CD4-positive, CD25-positive, alpha-beta regulatory T cell (primary cell): ENCODE measurements around the gene SEZ6. TPM values are rescaled to one million over a fixed set of nuclear protein-coding genes. Genes with fewer than 3 reads are reported as not detected.
A peak's percentile ranks its signal among the peaks of the same experiment; 100 is the strongest.

Source experiments
- ATAC-seq, 2 donors: fragments of 150-1000 bp; cut with Tn5 transposase; one replicate each; pipeline ENCODE4 v1.10.0; 2021; ENCODE audit warnings: low read depth in 2 of 2, moderate number of reproducible peaks in 2 of 2, moderate library complexity in 1 of 2
- DNase-seq, 3 donors: peaks; one replicate each; pipeline versions ENCODE4 v3.0.0 to v3.0.0-alpha.2; 2012 to 2022; ENCODE audit warnings: mixed read lengths in 1 of 3
- H3K27ac ChIP-seq: one replicate; pipeline ENCODE4 v1.7.0; 2013; ENCODE audit warnings: mild to moderate bottlenecking, low read length; ENCODE audit not compliant: insufficient read depth, poor library complexity, severe bottlenecking
- H3K27me3 ChIP-seq: one replicate; pipeline ENCODE4 v1.7.0; 2013; ENCODE audit warnings: low read length; ENCODE audit not compliant: control insufficient read depth, insufficient read depth
- H3K36me3 ChIP-seq: one replicate; pipeline ENCODE4 v1.7.0; 2013; ENCODE audit warnings: mild to moderate bottlenecking, low read length, moderate library complexity; ENCODE audit not compliant: control insufficient read depth, insufficient read depth
- H3K4me1 ChIP-seq: 2 replicates; pipeline ENCODE4 v1.7.0; 2013; ENCODE audit warnings: mild to moderate bottlenecking, low read length; ENCODE audit not compliant: insufficient read depth, control insufficient read depth, poor library complexity, severe bottlenecking
- H3K4me3 ChIP-seq: one replicate; pipeline ENCODE4 v1.7.0; 2013; ENCODE audit warnings: low read depth, mild to moderate bottlenecking, low read length, moderate library complexity
- H3K9me3 ChIP-seq, 2 experiments: 1 replicate in 1 of 2; 2 replicates in 1 of 2; pipeline ENCODE4 v1.7.0; 2013; ENCODE audit warnings: low read length in 2 of 2, mild to moderate bottlenecking in 1 of 2, moderate library complexity in 1 of 2; ENCODE audit not compliant: control insufficient read depth in 2 of 2
- H3K27ac Mint-ChIP-seq, 3 donors: one replicate each; pipeline ENCODE4 v1.8.0; 2020 to 2022; ENCODE audit warnings: mild to moderate bottlenecking in 3 of 3, mixed read lengths in 3 of 3, moderate library complexity in 2 of 3
- H3K27me3 Mint-ChIP-seq: one replicate; pipeline ENCODE4 v1.8.0; 2022; ENCODE audit warnings: mild to moderate bottlenecking, mixed read lengths
- H3K36me3 Mint-ChIP-seq: one replicate; pipeline ENCODE4 v1.8.0; 2020; ENCODE audit warnings: mixed read lengths
- H3K4me1 Mint-ChIP-seq, 4 donors: one replicate each; pipeline ENCODE4 v1.8.0; 2020 to 2022; ENCODE audit warnings: mixed read lengths in 4 of 4, mild to moderate bottlenecking in 1 of 4
- H3K4me3 Mint-ChIP-seq, 4 donors: one replicate each; pipeline ENCODE4 v1.8.0; 2020 to 2022; ENCODE audit warnings: mild to moderate bottlenecking in 4 of 4, mixed read lengths in 4 of 4, moderate library complexity in 3 of 4
- H3K9me3 Mint-ChIP-seq, 7 donors: one replicate each; pipeline ENCODE4 v1.8.0; 2020 to 2022; ENCODE audit warnings: mixed read lengths in 7 of 7, mild to moderate bottlenecking in 3 of 7, moderate library complexity in 2 of 7
- polyA plus RNA-seq, 4 donors: library from polyadenylated mRNA; unstranded; fragments of 300-500 nt; fragmentation: Illumina TruSeq; gene quantifications; one replicate each; pipeline ENCODE4 v1.2.3, GENCODE V29; 2021
- total RNA-seq: library from RNA; stranded (reverse); gene quantifications from one replicate; pipeline ENCODE4 v1.2.3, GENCODE V29; 2022

Gene SEZ6
- total and polyA plus RNA-seq, 5 donors from 2014 or later: 0.57 to 1.2 (median 0.76) TPM; not detected in 2

GRCh38 chr17:28953444-28954118, 52.3 kb downstream of the SEZ6 start:
- H3K4me3 ChIP-seq: no peak overlapping the region
- H3K27me3 ChIP-seq: no peaks in the 10 kb centered on the region
- H3K27me3 Mint-ChIP-seq: no peaks in the 10 kb centered on the region
- H3K27ac Mint-ChIP-seq: peak overlapping the region in 1 of 3 donors; percentile 48
- H3K4me1 Mint-ChIP-seq: peaks cover 0 to 6% (median 4%) of the 10 kb centered on the region in 4 donors
- H3K4me3 Mint-ChIP-seq: peak overlapping the region in 2 of 4 donors; percentile 43 to 59
- peak; percentile 31 to 60 (median 41) for DNase-seq
- no peaks in the 10 kb centered on the region for H3K36me3 ChIP-seq
- no peaks in the 10 kb centered on the region for H3K36me3 Mint-ChIP-seq
- H3K4me1 ChIP-seq: peaks cover 23% of the 10 kb centered on the region
- no peaks in the 10 kb centered on the region for H3K9me3 ChIP-seq
- no peak for ATAC-seq
- no peaks in the 10 kb centered on the region for H3K9me3 Mint-ChIP-seq
- H3K27ac ChIP-seq: peak overlapping the region; percentile 95

GRCh38 chr17:28951991-28952975, 53.5 kb downstream of the SEZ6 start:
- no peaks in the 10 kb centered on the region for H3K27me3 ChIP-seq
- no peak overlapping the region for H3K27ac Mint-ChIP-seq
- peak overlapping the region; percentile 93 for H3K4me3 ChIP-seq
- H3K4me1 Mint-ChIP-seq: peaks cover 3 to 19% (median 15%) of the 10 kb centered on the region in 4 donors
- H3K4me1 ChIP-seq: peaks cover 36% of the 10 kb centered on the region
- no peaks in the 10 kb centered on the region for H3K9me3 ChIP-seq
- DNase-seq (peak; percentile 95 to 99 (median 98)), ATAC-seq (peak; percentile 79 to 84)
- no peaks in the 10 kb centered on the region for H3K27me3 Mint-ChIP-seq
- H3K36me3 Mint-ChIP-seq: peaks cover 6% of the 10 kb centered on the region
- H3K9me3 Mint-ChIP-seq: no peaks in the 10 kb centered on the region
- no peaks in the 10 kb centered on the region for H3K36me3 ChIP-seq
- no peak overlapping the region for H3K4me3 Mint-ChIP-seq
- H3K27ac ChIP-seq: peak overlapping the region; percentile 95

GRCh38 chr17:28951428-28951990, 54.3 kb downstream of the SEZ6 start, which contains the start of gene PHF12:
Gene PHF12 (minus strand): TSS chr17:28951518. CDS start chr17:28950960, 558 bp downstream.
- no peaks in the 10 kb centered on the region for H3K9me3 ChIP-seq
- no peaks in the 10 kb centered on the region for H3K27me3 Mint-ChIP-seq
- no peaks in the 10 kb centered on the region for H3K27me3 ChIP-seq
- peaks cover 3 to 24% (median 21%) of the 10 kb centered on the region in 4 donors for H3K4me1 Mint-ChIP-seq
- H3K27ac ChIP-seq: peak within 1 kb of the TSS; percentile 95
- ATAC-seq: peak; percentile 61 to 62
- peaks cover 43% of the 10 kb centered on the region for H3K4me1 ChIP-seq
- peak; percentile 100 for DNase-seq
- no peaks in the 10 kb centered on the region for H3K36me3 ChIP-seq
- H3K27ac Mint-ChIP-seq: peak within 1 kb of the TSS; percentile 95 to 96 (median 96)
- H3K9me3 Mint-ChIP-seq: no peaks in the 10 kb centered on the region
- H3K4me3 Mint-ChIP-seq: peak within 1 kb of the TSS; percentile 94 to 96 (median 96)
- H3K36me3 Mint-ChIP-seq: peaks cover 6% of the 10 kb centered on the region
- H3K4me3 ChIP-seq: peak within 1 kb of the TSS; percentile 93

GRCh38 chr17:28950752-28951427, 54.9 kb downstream of the SEZ6 start:
- H3K4me3 Mint-ChIP-seq: peak overlapping the region; percentile 94 to 96 (median 96)
- peak overlapping the region; percentile 95 to 96 (median 96) for H3K27ac Mint-ChIP-seq
- H3K36me3 ChIP-seq: no peaks in the 10 kb centered on the region
- H3K4me3 ChIP-seq: peak overlapping the region; percentile 80
- no peaks in the 10 kb centered on the region for H3K9me3 Mint-ChIP-seq
- H3K36me3 Mint-ChIP-seq: peaks cover 10% of the 10 kb centered on the region
- H3K4me1 ChIP-seq: peaks cover 50% of the 10 kb centered on the region
- H3K4me1 Mint-ChIP-seq: peaks cover 7 to 30% (median 27%) of the 10 kb centered on the region in 4 donors
- no peak for DNase-seq
- no peaks in the 10 kb centered on the region for H3K9me3 ChIP-seq
- no peaks in the 10 kb centered on the region for H3K27me3 Mint-ChIP-seq
- ATAC-seq: no peak
- H3K27ac ChIP-seq: peak overlapping the region; percentile 92
- H3K27me3 ChIP-seq: no peaks in the 10 kb centered on the region

GRCh38 chr17:28950017-28950751, 55.6 kb downstream of the SEZ6 start:
- Histone ChIP-seq H3K4me3 (peak overlapping the region; percentile 80), H3K27me3 (no peaks in the 10 kb centered on the region), H3K27ac (peak overlapping the region; percentile 92), H3K36me3 (peaks cover 4% of the 10 kb centered on the region), H3K9me3 (no peaks in the 10 kb centered on the region), H3K4me1 (peaks cover 55% of the 10 kb centered on the region)
- no peak for ATAC-seq
- H3K9me3 Mint-ChIP-seq: no peaks in the 10 kb centered on the region
- peak overlapping the region; percentile 95 to 96 (median 96) for H3K27ac Mint-ChIP-seq
- H3K4me3 Mint-ChIP-seq: peak overlapping the region; percentile 94 to 96 (median 96)
- H3K27me3 Mint-ChIP-seq: no peaks in the 10 kb centered on the region
- H3K4me1 Mint-ChIP-seq: peaks cover 10 to 37% (median 33%) of the 10 kb centered on the region in 4 donors
- peak; percentile 53 to 69 (median 60) for DNase-seq
- H3K36me3 Mint-ChIP-seq: peaks cover 14% of the 10 kb centered on the region

- peak overlapping the region; percentile 92 for H3K27ac ChIP-seq
- no peaks in the 10 kb centered on the region for H3K9me3 ChIP-seq
- H3K27me3 ChIP-seq: no peaks in the 10 kb centered on the region
- Mint-ChIP-seq H3K36me3 (peaks cover 19% of the 10 kb centered on the region), H3K4me1 (peaks cover 18 to 45% (median 40%) of the 10 kb centered on the region in 4 donors), H3K4me3 (peak overlapping the region; percentile 94 to 96 (median 96)), H3K27ac (peak overlapping the region; percentile 95 to 96 (median 96)), H3K27me3 (no peaks in the 10 kb centered on the region), H3K9me3 (no peaks in the 10 kb centered on the region)
- peaks cover 58% of the 10 kb centered on the region for H3K4me1 ChIP-seq
- ATAC-seq: no peak
- peak overlapping the region; percentile 93 for H3K4me3 ChIP-seq
- peak; percentile 41 to 65 (median 63) for DNase-seq
- H3K36me3 ChIP-seq: peaks cover 10% of the 10 kb centered on the region
Observed at GRCh38 chr17:28949185-28950016, 56.4 kb downstream of the SEZ6 start.
